MG63 (cell line): ENCODE results near the gene MAG. TPM values are rescaled to one million over a fixed set of nuclear protein-coding genes. Genes with fewer than 3 reads are reported as not detected.
"Not testable (repeated sequence)": the region's sequence is repeated elsewhere in the genome, so short reads cannot be mapped to it uniquely, and the experiment has no call there.

Experiments used
- DNase-seq: peaks from one replicate; pipeline ENCODE4 v3.0.0-alpha.2; 2020
- H3K27me3 ChIP-seq: fragments of 250-450 bp; sonication (Bioruptor Pico); 2 replicates; pipeline ENCODE4 v1.5.1; 2020; ENCODE audit warnings: mild to moderate bottlenecking, moderate library complexity
- H3K36me3 ChIP-seq: fragments of 250-450 bp; sonication (Bioruptor Pico); 2 replicates; pipeline ENCODE4 v1.5.1; 2020; ENCODE audit warnings: mild to moderate bottlenecking, moderate library complexity
- H3K4me3 ChIP-seq: fragments of 250-450 bp; sonication (Bioruptor Pico); 2 replicates; pipeline ENCODE4 v1.5.1; 2020; ENCODE audit warnings: mild to moderate bottlenecking, moderate library complexity
- H3K9me3 ChIP-seq: fragments of 250-450 bp; sonication (Bioruptor Pico); 2 replicates; pipeline ENCODE4 v1.5.1; 2020; ENCODE audit warnings: mild to moderate bottlenecking, moderate library complexity
- total RNA-seq: library from RNA; depleted of rRNA; stranded (reverse); fragments of >200 nt; shearing (Covaris generic); gene quantifications from 2 replicates; pipeline ENCODE4 v1.2.3, GENCODE V29; 2014; ENCODE audit warnings: low replicate concordance

Gene MAG
- total RNA-seq, 1 experiment from 2014 or later = not detected

DNA sequence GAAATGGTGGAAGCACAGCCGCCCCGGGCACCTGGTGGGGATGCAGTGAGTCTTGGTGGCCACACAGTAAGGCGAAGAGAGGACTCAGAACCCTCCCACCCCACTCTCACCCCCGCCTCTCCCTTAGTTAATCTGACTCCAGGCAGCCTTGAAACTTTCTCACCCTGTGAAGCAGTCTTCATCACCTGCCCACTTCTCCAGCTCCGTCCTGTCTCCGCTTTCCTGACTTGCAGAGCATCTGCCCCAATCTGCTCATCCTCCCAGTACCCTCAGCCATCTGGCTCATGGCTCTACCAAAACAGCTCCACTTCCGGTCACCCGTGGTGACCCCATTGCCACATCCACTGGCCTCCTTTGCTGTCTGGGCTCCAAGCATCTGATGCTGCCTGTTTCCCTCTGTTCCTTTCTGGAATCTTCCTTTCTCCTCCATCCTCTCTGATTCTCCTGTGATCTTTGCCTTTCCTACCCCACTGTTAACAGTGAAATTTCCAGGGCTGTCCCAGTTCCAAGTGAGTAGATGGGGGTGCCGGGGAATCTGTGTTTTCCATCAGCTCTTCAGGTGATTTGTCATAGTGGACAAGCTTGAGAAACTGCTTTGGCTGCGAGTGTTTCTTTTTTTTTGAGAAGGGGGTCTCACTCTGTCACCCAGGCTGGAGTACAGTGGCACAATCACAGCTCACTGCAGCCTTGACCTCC lies 18.9 kb upstream of the MAG start:
- no peaks in the 10 kb centered on the region for H3K9me3 ChIP-seq
- no peak overlapping the region for H3K4me3 ChIP-seq

DNA sequence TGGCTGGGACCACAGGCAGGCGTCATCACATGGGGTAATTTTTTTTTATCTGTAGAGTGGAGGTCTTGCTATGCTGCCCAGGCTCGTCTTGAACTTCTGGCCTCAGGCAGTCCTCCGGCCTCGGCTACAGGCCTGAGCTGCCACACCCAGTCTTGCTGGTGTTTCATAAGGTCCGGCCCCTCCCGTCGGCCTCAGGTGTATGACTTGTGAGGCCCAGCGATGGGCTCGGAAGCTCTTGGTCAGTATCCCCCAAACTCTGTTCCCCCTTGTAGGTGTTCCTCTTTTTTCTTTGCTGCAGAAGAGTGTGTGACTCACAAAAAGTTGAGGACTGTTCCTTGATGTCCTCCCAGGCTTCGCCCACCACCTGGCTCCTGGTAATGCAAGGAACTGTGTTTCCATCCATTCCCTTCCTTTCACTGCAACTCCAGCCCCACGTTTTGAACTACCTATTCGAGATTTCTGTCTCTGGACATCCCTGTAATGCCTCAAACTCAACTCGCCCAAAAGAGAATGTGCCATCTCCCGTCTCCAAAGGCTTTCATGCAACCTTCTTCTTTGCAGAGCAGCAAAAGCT lies 18.2 kb upstream of the MAG start:
- no peak for DNase-seq
- Histone ChIP-seq H3K4me3 (no peak overlapping the region), H3K36me3 (peaks cover 37% of the 10 kb centered on the region), H3K9me3 (no peaks in the 10 kb centered on the region), H3K27me3 (no peaks in the 10 kb centered on the region)

More for the DNA sequence above, 18.9 kb upstream of the MAG start:
- Histone ChIP-seq H3K36me3 (peaks cover 37% of the 10 kb centered on the region), H3K27me3 (no peaks in the 10 kb centered on the region)
- DNase-seq = no peak

DNA sequence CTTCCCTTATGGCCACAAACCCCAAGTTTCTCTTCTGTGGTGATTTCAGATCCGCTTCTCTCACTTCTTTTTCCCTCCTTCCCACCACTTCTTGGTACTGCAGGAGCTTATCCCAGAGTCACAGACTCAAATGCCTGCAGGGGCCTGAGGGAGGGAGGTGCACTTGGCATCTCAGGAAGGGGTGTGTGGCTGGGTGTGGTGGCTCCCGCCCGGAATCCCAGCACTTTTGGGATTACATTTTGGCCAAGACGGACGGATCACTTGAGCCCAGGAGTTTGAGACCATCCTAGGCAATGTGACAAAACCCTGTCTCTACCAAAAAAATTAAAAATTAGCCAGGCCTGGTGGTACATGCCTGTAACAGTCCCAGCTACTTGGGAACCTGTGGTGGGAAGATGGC lies 17.6 kb upstream of the MAG start:
- no peaks in the 10 kb centered on the region for H3K9me3 ChIP-seq
- H3K27me3 ChIP-seq = no peaks in the 10 kb centered on the region
- H3K4me3 ChIP-seq = no peak overlapping the region
- DNase-seq = no peak
- peaks cover 37% of the 10 kb centered on the region for H3K36me3 ChIP-seq

DNA sequence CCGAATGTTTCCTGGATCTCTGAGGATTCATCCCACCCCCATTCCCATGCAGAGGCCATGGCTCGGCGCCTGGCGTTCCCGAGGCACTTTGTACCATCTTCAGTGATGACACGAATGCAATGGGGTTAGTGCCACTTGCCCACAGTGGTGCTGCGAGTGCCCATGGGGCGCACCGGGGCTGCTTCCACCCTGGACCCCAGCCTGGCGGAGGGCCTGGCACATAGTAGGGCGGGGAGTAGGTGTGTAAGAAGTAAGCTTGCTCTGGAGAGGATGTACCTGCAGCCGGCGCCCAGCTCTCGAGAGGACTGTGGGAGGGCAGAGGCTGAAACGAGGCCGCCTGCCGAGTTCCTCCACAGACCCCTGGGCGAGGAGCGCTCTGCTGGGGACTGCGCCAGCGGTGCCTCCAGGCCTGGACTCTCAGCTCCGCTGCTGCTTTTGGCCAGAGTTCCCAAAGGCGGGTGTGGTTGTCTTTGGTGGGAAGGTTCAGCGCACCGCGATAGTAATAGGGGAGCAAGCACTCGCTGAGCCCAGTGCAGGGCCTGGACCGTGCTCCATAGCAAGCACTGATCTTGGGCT lies 15.2 kb upstream of the MAG start:
- H3K27me3 ChIP-seq = no peaks in the 10 kb centered on the region
- H3K9me3 ChIP-seq = no peaks in the 10 kb centered on the region
- DNase-seq = no peak
- peaks cover 18% of the 10 kb centered on the region for H3K36me3 ChIP-seq
- no peak overlapping the region for H3K4me3 ChIP-seq

DNA sequence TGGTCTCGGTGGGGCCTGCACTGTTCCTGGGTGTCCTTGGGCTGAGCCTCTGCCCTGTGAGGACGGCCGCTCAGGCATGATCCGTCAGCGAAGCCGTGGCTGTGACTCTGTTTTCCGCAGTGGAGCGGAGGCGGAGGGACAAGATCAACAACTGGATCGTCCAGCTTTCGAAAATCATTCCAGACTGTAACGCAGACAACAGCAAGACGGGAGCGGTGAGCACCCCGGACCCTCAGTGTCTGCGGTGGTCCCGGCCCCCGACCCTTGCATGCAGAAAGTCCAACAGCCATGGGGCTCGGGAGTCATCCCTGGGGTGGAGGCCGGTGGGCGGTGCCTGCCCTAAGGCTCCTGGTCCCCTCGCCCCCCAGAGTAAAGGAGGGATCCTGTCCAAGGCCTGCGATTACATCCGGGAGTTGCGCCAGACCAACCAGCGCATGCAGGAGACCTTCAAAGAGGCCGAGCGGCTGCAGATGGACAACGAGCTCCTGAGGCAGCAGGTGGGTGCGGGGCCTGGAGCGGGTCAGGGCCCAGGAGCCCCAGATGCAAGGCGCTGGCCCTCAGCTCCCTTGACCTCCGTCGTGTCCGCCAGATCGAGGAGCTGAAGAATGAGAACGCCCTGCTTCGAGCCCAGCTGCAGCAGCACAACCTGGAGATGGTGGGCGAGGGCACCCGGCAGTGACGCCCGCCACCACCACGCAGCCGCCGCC lies 13.2 kb upstream of the MAG start:
- Histone ChIP-seq H3K4me3 (no peak overlapping the region), H3K27me3 (no peaks in the 10 kb centered on the region), H3K36me3 (peaks cover 11% of the 10 kb centered on the region), H3K9me3 (no peaks in the 10 kb centered on the region)
- DNase-seq = no peak

DNA sequence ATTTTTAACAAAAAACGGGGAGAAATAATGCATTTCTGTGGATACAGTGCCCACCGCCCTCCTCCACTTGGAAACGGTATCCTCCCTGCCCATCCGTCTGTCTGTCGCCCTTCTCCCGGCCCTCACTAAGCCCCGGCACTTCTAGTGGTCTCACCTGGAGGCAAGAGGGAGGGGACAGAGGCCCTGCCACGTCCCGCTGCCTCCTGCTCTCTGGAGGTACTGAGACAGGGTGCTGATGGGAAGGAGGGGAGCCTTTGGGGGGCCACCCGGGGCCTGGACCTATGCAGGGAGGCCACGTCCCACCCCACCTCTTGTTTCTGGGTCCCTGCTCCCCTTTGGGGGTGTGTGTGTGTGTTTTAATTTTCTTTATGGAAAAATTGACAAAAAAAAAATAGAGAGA lies 12.6 kb upstream of the MAG start:
- Histone ChIP-seq H3K36me3 (peaks cover 9% of the 10 kb centered on the region), H3K27me3 (no peaks in the 10 kb centered on the region), H3K4me3 (no peak overlapping the region), H3K9me3 (no peaks in the 10 kb centered on the region)
- no peak for DNase-seq

DNA sequence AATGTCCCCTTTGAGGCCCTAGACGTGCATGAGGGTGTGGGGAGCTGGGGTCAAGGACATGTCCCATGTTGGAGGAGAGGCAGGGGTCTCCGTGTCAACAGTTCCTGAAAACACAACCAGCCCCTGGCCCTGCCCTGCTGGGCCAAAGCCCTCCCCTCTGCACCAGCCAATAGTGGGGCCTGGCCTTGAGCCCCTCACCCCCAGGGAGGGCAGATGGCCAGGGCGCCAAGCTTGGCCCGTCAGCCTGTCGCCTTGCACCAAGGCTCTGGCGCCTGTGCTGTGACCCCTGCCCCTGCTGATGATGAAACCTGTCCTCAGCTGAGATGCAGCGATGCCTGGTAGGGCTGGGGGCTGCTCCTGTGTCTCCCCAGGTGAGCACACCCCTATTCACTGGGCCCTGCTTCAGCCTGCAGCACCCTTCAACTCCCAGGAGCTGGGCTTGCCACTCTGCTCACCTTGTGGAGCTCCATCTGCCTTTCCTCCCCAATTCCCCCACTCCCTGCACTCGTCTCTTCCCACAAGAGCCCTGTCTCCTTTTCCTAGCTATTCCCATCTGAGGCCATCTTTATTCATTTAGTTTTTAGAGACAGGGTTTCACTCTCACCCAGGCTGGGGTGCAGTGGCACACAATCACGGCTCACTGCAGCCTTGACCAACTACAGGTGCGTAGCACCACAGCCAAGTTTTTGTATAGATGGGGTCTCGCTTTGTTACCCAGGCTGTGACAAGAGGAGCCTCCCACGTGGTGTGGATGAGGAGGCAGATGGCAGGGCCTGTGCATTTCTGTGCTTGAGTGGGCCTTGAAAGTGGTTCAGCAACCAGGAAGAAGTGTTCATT lies 11.8 kb upstream of the MAG start:
- H3K4me3 ChIP-seq = no peak overlapping the region
- DNase-seq = no peak
- H3K27me3 ChIP-seq = no peaks in the 10 kb centered on the region

DNA sequence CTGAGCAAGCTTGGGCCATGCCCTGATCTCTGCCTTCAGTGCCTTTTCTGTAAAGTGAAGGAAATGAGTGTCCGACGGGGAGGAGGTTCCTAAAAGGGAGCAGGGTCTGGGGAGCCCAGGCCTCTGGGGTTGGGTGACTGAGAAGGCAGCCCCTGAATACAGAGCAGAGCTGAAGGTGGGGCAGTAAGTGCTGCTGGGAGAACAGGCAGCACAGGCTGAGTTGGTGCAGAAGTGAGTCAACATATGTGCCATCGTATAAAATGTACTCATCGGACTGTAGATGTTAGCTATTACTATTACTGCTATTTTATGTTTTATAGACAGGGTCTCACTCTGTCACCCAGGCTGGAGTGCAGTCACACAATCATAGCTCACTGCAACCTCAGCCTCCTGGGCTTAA lies 10.7 kb upstream of the MAG start:
- DNase-seq = no peak
- no peaks in the 10 kb centered on the region for H3K9me3 ChIP-seq
- no peaks in the 10 kb centered on the region for H3K27me3 ChIP-seq

More for the DNA sequence above, 11.8 kb upstream of the MAG start:
- Histone ChIP-seq H3K36me3 (peaks cover 3% of the 10 kb centered on the region; the same call in 1 of the 2 replicates), H3K9me3 (no peaks in the 10 kb centered on the region)

DNA sequence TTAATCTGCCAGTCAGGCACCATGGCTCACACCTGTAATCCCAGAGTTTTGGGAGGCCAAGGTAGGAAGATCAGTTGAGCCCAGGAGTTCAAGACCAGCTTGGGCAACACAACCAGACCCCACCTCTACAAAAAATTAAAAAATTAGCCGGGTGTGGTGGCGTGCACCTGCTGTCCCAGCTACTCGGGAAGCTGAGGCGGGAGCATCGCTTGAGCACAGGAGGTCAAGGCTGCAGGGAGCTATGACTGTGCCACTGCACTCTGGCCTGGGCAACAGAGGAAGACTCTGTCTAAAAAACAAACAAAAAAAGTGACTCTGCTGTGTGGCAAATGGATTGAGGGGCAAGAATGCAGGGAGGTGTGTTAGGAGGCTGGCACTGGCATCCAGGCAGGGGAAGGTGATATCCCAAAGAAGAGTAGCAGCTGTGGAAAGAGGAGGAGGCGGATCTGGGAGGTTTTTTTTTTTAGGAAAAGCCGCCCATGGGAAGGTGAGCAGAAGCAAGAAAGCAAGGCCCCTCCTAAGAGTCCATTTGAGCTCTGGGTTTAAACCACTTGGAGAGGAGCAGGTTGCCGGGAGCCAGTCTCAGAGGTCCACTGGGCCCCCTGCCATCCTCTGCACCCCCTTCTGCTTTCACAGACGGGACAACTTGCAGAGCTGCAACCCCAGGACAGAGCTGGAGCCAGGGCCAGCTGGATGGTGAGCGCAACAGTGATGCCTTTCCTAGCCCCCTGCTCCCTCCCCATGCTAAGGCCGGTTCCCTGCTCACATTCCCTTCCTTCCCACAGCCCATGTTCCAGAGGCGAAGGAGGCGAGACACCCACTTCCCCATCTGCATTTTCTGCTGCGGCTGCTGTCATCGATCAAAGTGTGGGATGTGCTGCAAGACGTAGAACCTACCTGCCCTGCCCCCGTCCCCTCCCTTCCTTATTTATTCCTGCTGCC lies 7.5 kb upstream of the MAG start:
- no peak for DNase-seq
- H3K4me3 ChIP-seq = no peak overlapping the region
- H3K9me3 ChIP-seq = no peaks in the 10 kb centered on the region
- H3K36me3 ChIP-seq = no peaks in the 10 kb centered on the region
- H3K27me3 ChIP-seq = no peaks in the 10 kb centered on the region

More for the DNA sequence above, 10.7 kb upstream of the MAG start:
- no peak overlapping the region for H3K4me3 ChIP-seq
- H3K36me3 ChIP-seq = peaks cover 3% of the 10 kb centered on the region; the same call in 1 of the 2 replicates

DNA sequence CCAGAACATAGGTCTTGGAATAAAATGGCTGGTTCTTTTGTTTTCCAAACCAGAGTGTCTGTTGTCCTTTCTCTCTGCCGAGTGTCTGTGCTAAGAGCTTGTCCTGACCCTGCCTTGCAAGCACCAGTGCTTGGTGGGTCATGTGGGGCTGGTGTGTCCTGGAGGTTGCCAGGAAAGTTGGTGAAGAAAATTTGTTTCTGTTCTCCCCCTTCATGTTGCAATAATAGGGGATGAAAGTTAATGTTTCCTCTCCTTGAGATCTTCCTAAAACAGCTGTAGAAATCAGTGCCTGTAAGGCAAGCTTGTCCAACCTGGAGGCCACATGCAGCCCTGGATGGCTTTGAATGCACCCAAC lies 6.9 kb upstream of the MAG start:
- Histone ChIP-seq H3K27me3 (no peaks in the 10 kb centered on the region), H3K9me3 (no peaks in the 10 kb centered on the region)

DNA sequence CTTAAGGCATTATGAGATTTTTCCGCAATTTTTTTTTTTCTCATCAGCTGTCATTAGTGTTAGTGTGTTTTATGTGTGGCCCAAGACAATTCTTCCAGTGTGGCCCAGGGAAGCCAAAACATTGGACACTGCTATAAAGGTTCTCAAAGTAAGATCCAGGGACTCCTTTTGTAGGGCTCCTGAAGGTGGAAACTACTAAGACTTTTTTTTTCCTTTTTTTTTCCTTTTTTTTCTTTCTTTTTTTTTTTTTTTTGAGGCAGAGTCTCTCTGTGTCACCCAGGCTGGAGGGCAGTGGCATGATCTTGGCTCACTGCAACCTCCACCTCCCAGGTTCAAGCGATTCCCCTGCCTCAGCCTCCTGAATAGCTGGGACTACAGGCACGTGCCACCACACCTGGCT lies 6.5 kb upstream of the MAG start:
- H3K27me3 ChIP-seq, H3K36me3 ChIP-seq, H3K4me3 ChIP-seq, H3K9me3 ChIP-seq, DNase-seq: not testable (repeated sequence)

More for the DNA sequence above, 6.9 kb upstream of the MAG start:
- Histone ChIP-seq H3K4me3 (no peak overlapping the region), H3K36me3 (no peaks in the 10 kb centered on the region)
- no peak for DNase-seq

DNA sequence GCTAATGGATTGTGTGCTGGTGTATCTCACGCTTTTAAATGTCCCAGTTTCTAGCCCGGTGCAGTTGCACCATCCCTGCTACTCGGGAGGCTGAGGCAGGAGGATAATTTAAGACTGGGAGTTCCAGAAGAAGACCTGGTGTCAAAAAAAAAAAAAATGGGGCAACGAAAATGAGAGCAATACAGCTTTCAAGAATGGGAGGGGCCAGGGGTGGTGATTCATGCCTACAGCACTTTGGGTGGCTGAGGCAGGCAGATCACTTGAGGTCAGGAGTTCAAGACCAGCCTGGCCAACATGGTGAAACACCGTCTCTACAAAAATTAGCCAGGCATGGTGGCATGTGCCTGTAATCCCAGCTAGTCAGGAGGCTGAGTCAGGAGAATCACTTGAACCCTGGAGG lies 5.9 kb upstream of the MAG start:
- H3K27me3 ChIP-seq, H3K4me3 ChIP-seq, DNase-seq, H3K9me3 ChIP-seq, H3K36me3 ChIP-seq: not testable (repeated sequence)

DNA sequence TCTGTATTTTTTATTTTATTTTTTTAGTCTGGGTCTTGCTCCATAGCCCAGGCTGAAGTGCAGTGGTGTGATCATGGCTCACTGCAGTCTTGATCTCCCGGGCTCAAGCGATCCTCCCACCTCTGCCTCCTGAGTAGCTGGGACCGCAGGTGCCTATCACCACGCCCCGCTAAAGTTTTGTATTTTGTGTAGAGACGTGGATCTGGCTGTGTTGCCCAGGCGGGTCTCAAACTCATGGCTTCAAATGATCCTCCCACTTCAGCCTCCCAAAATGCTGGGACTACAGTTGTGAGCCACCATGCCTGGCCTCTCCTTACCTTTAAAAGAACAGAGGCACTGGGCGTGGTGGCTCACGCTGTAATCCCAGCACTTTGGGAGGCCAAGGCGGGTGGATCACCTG lies 4.2 kb upstream of the MAG start:
- H3K36me3 ChIP-seq = no peaks in the 10 kb centered on the region
- no peak overlapping the region for H3K4me3 ChIP-seq
- no peaks in the 10 kb centered on the region for H3K27me3 ChIP-seq
- DNase-seq = no peak
- no peaks in the 10 kb centered on the region for H3K9me3 ChIP-seq

DNA sequence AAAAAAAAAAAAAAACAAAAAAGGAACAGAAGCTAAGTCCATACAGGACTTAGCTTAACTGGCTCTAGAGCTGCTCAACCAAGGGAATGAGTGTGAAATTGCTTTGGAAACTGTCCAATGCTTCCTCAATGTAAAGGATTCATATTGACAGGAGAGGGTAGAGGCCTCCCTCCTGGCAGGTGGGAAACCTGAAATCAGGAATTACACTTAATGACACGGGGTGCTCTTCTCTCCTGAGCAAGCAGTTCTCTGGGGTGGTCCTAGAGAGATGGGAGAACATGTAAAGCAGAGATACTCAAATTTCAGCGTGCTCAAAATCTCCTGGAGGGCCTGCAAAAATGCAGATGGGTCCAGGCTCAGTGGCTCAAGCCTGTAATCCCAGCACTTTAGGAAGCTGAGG lies 3.6 kb upstream of the MAG start:
- H3K36me3 ChIP-seq = no peaks in the 10 kb centered on the region
- H3K4me3 ChIP-seq = no peak overlapping the region
- peaks cover 4% of the 10 kb centered on the region; the same call in 1 of the 2 replicates for H3K27me3 ChIP-seq
- no peaks in the 10 kb centered on the region for H3K9me3 ChIP-seq
- DNase-seq = no peak

DNA sequence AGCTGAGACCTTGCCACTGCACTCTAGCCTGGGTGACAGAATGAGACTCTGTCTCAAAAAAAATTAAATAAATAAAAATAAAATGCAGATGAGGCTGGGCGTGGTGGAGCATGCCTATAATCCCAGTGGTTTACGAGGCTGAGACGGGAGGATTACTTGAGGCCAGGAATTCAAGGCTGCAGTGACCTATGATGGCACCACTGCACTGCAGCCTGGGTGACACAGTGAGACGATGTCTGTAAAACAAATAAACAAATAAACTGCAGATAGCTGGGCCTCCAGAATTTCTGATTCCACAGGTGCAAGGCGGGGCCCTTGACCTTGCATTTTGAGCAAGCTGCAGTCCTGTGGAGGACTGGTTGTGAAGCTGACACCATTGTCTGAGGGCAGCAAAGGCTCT lies 3.1 kb upstream of the MAG start:
- H3K4me3 ChIP-seq = no peak overlapping the region
- DNase-seq = no peak
- H3K36me3 ChIP-seq = no peaks in the 10 kb centered on the region
- H3K27me3 ChIP-seq = peaks cover 6% of the 10 kb centered on the region; the same call in 1 of the 2 replicates
- H3K9me3 ChIP-seq = no peaks in the 10 kb centered on the region
